UCSD-AML1 (cell line): Measurements from ENCODE around the gene LRRC4C.

Experiments used
- DNase-seq: peaks from one replicate; lab custom pipeline; 2025; ENCODE audit not compliant: unreplicated experiment; lab: John Stamatoyannopoulos, UW

LRRC4C gene

DNA sequence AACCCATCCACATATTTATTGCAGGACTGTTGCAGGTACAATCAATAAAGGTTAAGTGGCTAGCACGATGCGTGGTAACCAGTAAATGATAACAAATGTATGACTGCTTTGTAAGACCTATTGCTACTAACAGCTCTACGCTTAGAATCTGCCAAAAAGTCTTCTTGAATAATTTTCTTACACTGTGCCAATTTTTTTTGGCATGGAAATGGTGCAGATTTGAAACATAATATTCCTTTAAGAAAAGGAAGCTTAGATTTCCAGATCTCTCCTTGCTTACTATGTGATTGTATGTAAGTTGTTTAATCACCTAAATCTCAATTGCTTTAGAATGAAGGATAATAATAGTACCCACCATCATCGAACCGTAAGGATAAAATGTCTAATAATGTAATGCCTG lies 192.0 kb downstream of the LRRC4C start:
- no peak for DNase-seq

GRCh38 chr11:41256041-41256440 lies 203.4 kb downstream of the LRRC4C start:
- DNase-seq, result no peak

GRCh38 chr11:41254966-41255365 lies 204.5 kb downstream of the LRRC4C start:
- DNase-seq, result no peak

- DNase-seq, result no peak
These were observed 209.0 kb downstream of the LRRC4C start for GRCh38 chr11:41250408-41250935.

DNA sequence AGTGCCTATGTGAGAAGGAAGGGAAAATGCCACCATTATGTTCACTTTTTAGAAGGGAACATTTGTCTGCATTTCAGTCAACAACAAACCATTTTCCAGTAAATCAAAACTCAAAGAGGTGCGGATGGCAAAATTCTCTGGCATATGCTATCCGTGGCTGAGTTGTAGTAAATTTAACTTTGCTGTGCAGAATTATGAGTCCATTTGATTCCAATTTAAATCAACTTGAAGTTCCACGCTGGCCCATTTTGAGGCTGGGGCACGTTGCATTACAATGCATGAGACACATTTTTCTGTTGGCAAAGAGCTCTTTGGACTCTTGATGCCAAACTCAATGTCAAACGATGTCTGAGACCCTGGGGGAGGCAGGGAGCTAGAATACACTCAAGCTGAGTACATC lies 211.8 kb downstream of the LRRC4C start:
- no peak for DNase-seq

DNA sequence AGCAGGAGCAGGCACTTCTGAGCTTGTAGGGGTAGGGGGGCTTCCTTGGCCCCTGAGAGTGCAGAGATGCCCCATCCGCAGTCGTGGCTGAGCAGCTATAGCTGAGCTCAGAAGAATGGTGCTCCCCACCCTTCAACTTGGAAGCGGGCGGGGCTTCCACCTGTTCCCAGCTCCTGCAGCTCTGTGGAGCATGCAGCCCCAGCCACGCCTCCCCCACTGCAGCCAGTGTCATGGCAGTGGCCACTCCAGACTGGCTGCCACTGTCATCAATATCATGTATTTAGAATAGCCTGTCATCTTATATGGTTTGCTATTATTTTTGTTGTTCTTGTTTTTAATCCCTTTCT lies 213.1 kb downstream of the LRRC4C start:
- DNase-seq, result no peak

- DNase-seq, result no peak
These were observed 213.6 kb downstream of the LRRC4C start for GRCh38 chr11:41245704-41246398.

DNA sequence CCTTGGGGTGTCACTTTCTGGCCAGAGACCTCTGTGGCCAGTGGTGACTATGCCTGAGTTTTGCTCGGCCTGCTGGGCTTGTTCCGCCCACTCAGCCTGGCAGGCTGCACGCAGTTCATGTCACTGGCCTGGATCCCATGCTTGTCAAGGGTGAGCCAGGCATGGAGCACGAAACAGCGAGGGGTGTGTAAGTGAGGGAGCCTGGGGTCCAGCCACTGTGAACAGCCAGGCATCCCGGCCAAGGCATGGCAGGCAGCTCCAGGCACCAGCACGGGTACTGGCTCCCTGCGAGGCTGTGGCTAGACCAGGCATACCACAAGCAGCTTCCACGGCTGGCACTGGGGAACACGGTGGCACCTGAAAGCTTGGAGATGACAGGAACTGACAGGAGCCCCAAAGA lies 214.3 kb downstream of the LRRC4C start:
- no peak for DNase-seq

DNA sequence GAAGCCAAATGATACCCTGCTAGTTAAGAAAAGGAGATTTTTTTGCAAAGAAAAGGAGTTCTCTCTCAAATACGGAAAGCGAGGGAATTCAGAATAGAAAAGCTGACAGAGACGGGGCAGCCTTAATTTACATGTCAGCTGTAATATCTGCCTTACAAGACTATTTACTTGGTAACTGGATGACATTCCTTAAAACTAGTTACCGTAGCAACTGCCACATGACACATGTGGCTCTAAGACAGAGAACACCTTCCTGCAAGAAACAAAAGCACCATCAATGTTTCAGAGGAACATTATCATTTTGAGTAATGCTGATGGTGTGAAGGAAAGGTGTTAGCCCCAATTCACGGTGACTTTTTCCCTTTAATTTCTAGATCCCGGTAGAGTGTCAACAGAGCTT lies 222.1 kb downstream of the LRRC4C start:
- no peak for DNase-seq

DNA sequence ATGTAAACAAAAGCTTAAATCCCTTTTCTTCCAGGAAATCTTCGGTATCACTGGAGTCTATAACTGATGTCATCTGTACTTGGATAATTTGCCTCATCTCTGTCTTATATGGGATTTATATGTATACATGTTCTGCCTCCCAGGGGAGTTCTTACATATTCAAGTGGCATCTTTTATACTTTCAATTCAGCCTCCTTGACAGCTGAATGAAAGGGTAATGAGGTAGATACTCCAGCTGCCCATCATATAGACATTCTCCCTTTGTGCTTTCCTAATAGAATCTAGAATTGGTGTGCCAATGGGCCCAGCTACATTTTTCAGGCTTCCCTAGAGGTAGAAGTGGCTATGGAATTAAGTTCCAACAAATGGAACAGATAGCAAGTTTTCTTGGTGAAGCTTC lies 223.8 kb downstream of the LRRC4C start:
- no peak for DNase-seq

GRCh38 chr11:41225856-41226633 lies 233.4 kb downstream of the LRRC4C start:
- no peak for DNase-seq

DNA sequence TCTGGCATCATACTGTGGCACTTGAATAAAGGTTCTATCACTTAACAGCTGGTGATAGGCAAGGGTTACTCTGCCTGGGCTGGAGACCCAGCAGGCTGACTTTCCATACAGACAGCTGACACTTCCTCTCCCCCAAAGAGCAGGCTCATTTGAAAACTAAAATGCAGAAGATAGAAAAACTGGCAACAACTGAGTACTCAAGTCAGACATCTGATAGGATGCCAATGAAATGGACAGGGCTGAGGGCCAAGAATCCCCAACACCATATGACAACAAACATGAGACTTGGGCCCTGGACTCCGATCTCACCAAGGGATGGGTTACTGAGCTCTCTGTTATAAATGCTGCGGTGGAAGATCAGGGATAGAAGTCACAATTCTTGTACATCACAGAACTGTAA lies 237.2 kb downstream of the LRRC4C start:
- DNase-seq, result no peak

GRCh38 chr11:41206388-41206787 lies 253.1 kb downstream of the LRRC4C start:
- no peak for DNase-seq

DNA sequence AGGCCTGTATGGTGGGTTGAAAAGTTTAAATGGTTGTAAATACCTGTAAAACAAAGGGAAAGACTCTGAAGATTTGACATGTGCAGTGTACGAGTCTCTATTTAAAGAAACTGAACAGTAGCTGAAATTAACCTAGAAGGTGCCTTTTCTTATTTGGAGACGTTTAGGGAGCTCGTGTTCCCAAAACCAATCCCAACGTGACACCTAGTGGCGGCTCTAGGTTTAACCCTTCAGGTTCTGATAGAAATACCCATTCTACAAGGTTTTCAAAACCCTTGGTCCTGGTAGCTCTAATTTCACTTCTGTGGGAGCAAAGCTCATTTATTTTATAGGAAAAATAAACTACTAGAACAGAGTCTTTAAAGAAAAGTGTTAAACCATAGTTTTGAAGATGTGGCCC lies 258.3 kb downstream of the LRRC4C start:
- peak; percentile 5 for DNase-seq

GRCh38 chr11:41190437-41191082 lies 268.9 kb downstream of the LRRC4C start:
- DNase-seq, result no peak

GRCh38 chr11:41189701-41190436 lies 269.6 kb downstream of the LRRC4C start:
- no peak for DNase-seq

GRCh38 chr11:41177791-41178190 lies 281.7 kb downstream of the LRRC4C start:
- DNase-seq, result no peak

- DNase-seq, result no peak
These were observed 284.0 kb downstream of the LRRC4C start for GRCh38 chr11:41175304-41175972.

DNA sequence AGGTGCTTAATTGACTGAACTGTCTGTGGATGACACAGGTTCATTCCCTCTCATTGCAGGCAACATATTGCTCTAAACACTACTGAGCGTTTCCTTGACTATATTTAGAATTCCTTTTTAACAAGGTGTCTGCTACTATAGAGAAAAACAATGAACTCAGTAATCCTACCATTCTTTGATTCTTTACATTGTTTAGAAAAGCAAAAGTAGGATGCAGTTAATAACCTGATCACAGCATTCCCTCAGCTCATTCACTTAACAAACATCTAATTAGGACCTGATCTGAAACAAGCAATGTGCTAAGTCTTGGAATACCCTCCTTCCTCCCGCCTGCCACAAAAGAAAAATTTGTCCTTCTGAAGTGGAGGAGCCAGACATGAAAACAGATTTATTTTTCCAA lies 313.1 kb downstream of the LRRC4C start:
- DNase-seq, result no peak

DNA sequence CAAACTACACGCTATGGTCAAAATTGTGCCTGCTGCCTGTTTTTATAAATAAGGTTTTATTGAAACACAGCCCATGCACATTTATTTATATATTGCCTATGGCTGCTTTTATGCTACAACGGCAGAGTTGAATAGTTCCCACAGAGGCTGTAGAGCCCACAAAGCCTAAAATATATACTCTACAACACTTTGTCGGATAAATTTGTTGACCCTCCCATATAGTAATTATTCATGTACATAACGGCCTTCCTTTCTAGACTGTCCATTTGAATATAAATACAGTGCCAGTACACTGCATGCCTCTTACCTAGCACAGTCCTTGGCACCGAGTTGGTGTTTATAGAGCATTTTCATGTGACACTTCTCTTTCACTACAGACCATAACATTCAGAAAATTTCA lies 314.0 kb downstream of the LRRC4C start:
- no peak for DNase-seq

- no peak for DNase-seq
These were observed 324.5 kb downstream of the LRRC4C start for GRCh38 chr11:41134971-41135370.
